GM23248 (cell line): ENCODE data around the gene BCL6.

ENCODE experiments used
- EZH2 ChIP-seq: fragments of 200-600 bp; sonication (generic); IDR thresholded peaks from 2 replicates; pipeline ENCODE4 v1.6.1; 2018; ENCODE audit warnings: antibody characterized with exemption, mild to moderate bottlenecking; ENCODE audit not compliant: insufficient read depth, poor library complexity, severe bottlenecking
- EZH2phosphoT487 ChIP-seq: fragments of 200-600 bp; sonication (generic); IDR thresholded peaks from 2 replicates; pipeline ENCODE4 v1.6.1; 2018; ENCODE audit warnings: antibody characterized with exemption, moderate library complexity, mild to moderate bottlenecking, low read depth; ENCODE audit not compliant: insufficient read depth

GRCh38 chr3:187698499-187699399, 46.5 kb downstream of the BCL6 start:
- TF ChIP-seq EZH2 = no peak
- no peak for TF ChIP-seq EZH2phosphoT487
